ENCODE results near the gene CD151. TPM values are rescaled to one million over a fixed set of nuclear protein-coding genes. Genes with fewer than 3 reads are reported as not detected.
A peak's percentile ranks its signal among the peaks of the same experiment; 100 is the strongest.

Gene CD151
- total RNA-seq, 1 experiment from 2014 or later: 296 TPM

DNA sequence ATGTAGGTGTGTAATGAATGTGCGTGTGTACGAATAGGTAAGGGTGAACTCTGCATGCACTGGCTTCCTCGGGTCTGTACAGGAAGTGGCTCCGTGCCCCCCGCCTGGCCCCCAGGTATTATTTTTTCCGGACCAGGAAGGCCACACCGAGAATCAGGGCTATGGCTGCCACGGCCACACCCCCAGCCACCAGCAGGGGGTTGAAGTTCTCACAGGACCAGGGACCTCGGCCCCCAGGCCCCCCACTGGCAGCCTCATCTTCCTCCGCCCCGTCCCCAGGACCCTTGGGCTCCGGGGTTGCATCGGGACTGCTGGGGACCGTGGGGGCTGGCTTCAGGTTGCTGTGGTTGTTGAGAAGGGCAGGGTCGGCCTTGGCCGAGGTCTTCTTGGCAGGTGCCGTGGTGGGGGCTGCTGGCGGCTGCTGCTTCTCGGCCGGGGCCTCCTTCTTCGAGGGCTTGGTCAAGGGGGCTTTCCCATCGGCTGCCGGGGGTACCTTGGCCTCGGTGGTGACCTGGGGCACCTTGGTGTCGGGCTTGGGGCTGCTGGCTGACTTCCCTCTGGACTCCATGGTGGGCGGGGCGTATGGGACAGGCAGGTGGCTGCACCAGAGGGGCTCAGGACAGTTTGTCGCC lies 44.6 kb upstream of the CD151 start:
- Histone ChIP-seq H3K27ac (ENCODE audit: low read depth, low read length) (no peak overlapping the region), H3K4me2 (ENCODE audit: low read length) (no peak overlapping the region), H2AFZ (ENCODE audit: low read depth, low read length, poor library complexity, severe bottlenecking) (no peak overlapping the region), H3K9ac (ENCODE audit: low read length) (no peak overlapping the region), H3K4me1 (ENCODE audit: control insufficient read depth in 1 of 2, insufficient read depth in 2 of 2, low read length in 2 of 2) (peaks cover 13 to 25% of the 10 kb centered on the region in 2 experiments), H4K20me1 (ENCODE audit: insufficient read depth) (no peaks in the 10 kb centered on the region), H3K36me3 (ENCODE audit: control insufficient read depth in 1 of 2, insufficient read depth in 2 of 2, low read length in 2 of 2) (peaks cover 0 to 4% of the 10 kb centered on the region in 2 experiments; a peak in 1 of 4 replicates), H3K27me3 (ENCODE audit: insufficient read depth, low read length) (no peaks in the 10 kb centered on the region), H3K79me2 (ENCODE audit: insufficient read depth, low read length) (no peaks in the 10 kb centered on the region), H3K4me3 (replicated peaks in 1 of 2; ENCODE audit: low read depth in 1 of 2, low read length in 2 of 2) (no peak overlapping the region), H3K9me3 (ENCODE audit: control insufficient read depth in 1 of 2, insufficient read depth in 1 of 2, low read depth in 1 of 2, low read length in 2 of 2) (no peaks in the 10 kb centered on the region), H3K9me2 (ENCODE audit: insufficient read depth) (no peaks in the 10 kb centered on the region)
- DNase-seq (ENCODE audit: low read depth, low spot score) (no peak), ATAC-seq (no peak)
- TF ChIP-seq YY1 (IDR thresholded peaks at IDR 0.05; ENCODE audit: extremely low read depth, insufficient replicate concordance, low read depth, low read length): no peak
- TF ChIP-seq POLR2AphosphoS5 (IDR thresholded peaks at IDR 0.05; ENCODE audit: low read depth, low read length): no peak
- TF ChIP-seq, protein P1, sequence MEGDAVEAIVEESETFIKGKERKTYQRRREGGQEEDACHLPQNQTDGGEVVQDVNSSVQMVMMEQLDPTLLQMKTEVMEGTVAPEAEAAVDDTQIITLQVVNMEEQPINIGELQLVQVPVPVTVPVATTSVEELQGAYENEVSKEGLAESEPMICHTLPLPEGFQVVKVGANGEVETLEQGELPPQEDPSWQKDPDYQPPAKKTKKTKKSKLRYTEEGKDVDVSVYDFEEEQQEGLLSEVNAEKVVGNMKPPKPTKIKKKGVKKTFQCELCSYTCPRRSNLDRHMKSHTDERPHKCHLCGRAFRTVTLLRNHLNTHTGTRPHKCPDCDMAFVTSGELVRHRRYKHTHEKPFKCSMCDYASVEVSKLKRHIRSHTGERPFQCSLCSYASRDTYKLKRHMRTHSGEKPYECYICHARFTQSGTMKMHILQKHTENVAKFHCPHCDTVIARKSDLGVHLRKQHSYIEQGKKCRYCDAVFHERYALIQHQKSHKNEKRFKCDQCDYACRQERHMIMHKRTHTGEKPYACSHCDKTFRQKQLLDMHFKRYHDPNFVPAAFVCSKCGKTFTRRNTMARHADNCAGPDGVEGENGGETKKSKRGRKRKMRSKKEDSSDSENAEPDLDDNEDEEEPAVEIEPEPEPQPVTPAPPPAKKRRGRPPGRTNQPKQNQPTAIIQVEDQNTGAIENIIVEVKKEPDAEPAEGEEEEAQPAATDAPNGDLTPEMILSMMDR (IDR thresholded peaks at IDR 0.05 in 2 of 3, conservative IDR thresholded peaks at IDR 0.05 in 1 of 3; ENCODE audit: borderline replicate concordance in 1 of 3, insufficient read depth in 1 of 3, low read depth in 2 of 3, low read length in 2 of 3): peak in 2 of 3 experiments; percentile 12 to 17; a peak in 1 of 6 replicates
- TF ChIP-seq, protein P2, sequence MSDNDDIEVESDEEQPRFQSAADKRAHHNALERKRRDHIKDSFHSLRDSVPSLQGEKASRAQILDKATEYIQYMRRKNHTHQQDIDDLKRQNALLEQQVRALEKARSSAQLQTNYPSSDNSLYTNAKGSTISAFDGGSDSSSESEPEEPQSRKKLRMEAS (IDR thresholded peaks at IDR 0.05): no peak
- ChIA-PET CTCF (no interaction called here), POLR2A (no interaction called here), RAD21 (ENCODE audit: low non-redundant PET in 1 of 2, low total read pairs in 2 of 2, uncharacterized antibody in 2 of 2, unreplicated experiment in 2 of 2) (no interaction called here)
- intact Hi-C loops (cut with micrococcal nuclease): no loop called here
- no TSS peak for BruUV-seq (replicated peaks)
